ENCODE measurements around the gene FBXW5.

The FBXW5 gene

GRCh38 chr9:136985027-136985602 is 40.6 kb upstream of the FBXW5 start:
- DNase-seq (ENCODE audit: low read depth, low spot score), result no peak
- Histone ChIP-seq H3K9me3 (ENCODE audit: insufficient read depth, low read length) (no peaks in the 10 kb centered on the region), H3K27me3 (ENCODE audit: insufficient read depth, insufficient read length) (no peaks in the 10 kb centered on the region), H3K4me1 (ENCODE audit: insufficient read depth, insufficient read length) (peaks cover 34% of the 10 kb centered on the region), H3K4me3 (ENCODE audit: insufficient read length, low read depth) (no peak overlapping the region), H3K36me3 (ENCODE audit: insufficient read depth, insufficient read length, low read length) (no peaks in the 10 kb centered on the region), H3K9ac (ENCODE audit: insufficient read length, low read depth) (peak overlapping the region; percentile 42)
- TF ChIP-seq SUZ12 (IDR thresholded peaks at IDR 0.05; ENCODE audit: extremely low read depth, insufficient read depth, insufficient read length), result no peak
- no peak for TF ChIP-seq YY1 (IDR thresholded peaks at IDR 0.05; ENCODE audit: insufficient read depth, insufficient read length)
- TF ChIP-seq ZNF274 (IDR thresholded peaks at IDR 0.05; ENCODE audit: low read depth, low read length), result no peak

GRCh38 chr9:136984464-136985026 is 40.0 kb upstream of the FBXW5 start:
- Histone ChIP-seq H3K9ac (ENCODE audit: insufficient read length, low read depth) (no peak overlapping the region), H3K36me3 (ENCODE audit: insufficient read depth, insufficient read length, low read length) (no peaks in the 10 kb centered on the region), H3K27me3 (ENCODE audit: insufficient read depth, insufficient read length) (no peaks in the 10 kb centered on the region), H3K4me3 (ENCODE audit: insufficient read length, low read depth) (no peak overlapping the region), H3K4me1 (ENCODE audit: insufficient read depth, insufficient read length) (peaks cover 34% of the 10 kb centered on the region), H3K9me3 (ENCODE audit: insufficient read depth, low read length) (no peaks in the 10 kb centered on the region)
- no peak for TF ChIP-seq YY1 (IDR thresholded peaks at IDR 0.05; ENCODE audit: insufficient read depth, insufficient read length)
- TF ChIP-seq ZNF274 (IDR thresholded peaks at IDR 0.05; ENCODE audit: low read depth, low read length), result no peak
- no peak for TF ChIP-seq SUZ12 (IDR thresholded peaks at IDR 0.05; ENCODE audit: extremely low read depth, insufficient read depth, insufficient read length)
- no peak for DNase-seq (ENCODE audit: low read depth, low spot score)

- no peaks in the 10 kb centered on the region for H3K36me3 ChIP-seq (ENCODE audit: insufficient read depth, insufficient read length, low read length)
- H3K4me3 ChIP-seq (ENCODE audit: insufficient read length, low read depth), result no peak overlapping the region
- TF ChIP-seq YY1 (IDR thresholded peaks at IDR 0.05; ENCODE audit: insufficient read depth, insufficient read length), result no peak
- TF ChIP-seq ZNF274 (IDR thresholded peaks at IDR 0.05; ENCODE audit: low read depth, low read length), result no peak
- TF ChIP-seq SUZ12 (IDR thresholded peaks at IDR 0.05; ENCODE audit: extremely low read depth, insufficient read depth, insufficient read length), result no peak
- DNase-seq (ENCODE audit: low read depth, low spot score), result no peak
- no peaks in the 10 kb centered on the region for H3K27me3 ChIP-seq (ENCODE audit: insufficient read depth, insufficient read length)
- no peak overlapping the region for H3K9ac ChIP-seq (ENCODE audit: insufficient read length, low read depth)
- no peaks in the 10 kb centered on the region for H3K9me3 ChIP-seq (ENCODE audit: insufficient read depth, low read length)
- H3K4me1 ChIP-seq (ENCODE audit: insufficient read depth, insufficient read length), result peaks cover 40% of the 10 kb centered on the region
These were observed 39.2 kb upstream of the FBXW5 start for GRCh38 chr9:136983656-136984314.

- Histone ChIP-seq H3K4me3 (ENCODE audit: insufficient read length, low read depth) (no peak overlapping the region), H3K4me1 (ENCODE audit: insufficient read depth, insufficient read length) (peaks cover 41% of the 10 kb centered on the region), H3K9me3 (ENCODE audit: insufficient read depth, low read length) (no peaks in the 10 kb centered on the region), H3K36me3 (ENCODE audit: insufficient read depth, insufficient read length, low read length) (no peaks in the 10 kb centered on the region), H3K9ac (ENCODE audit: insufficient read length, low read depth) (no peak overlapping the region), H3K27me3 (ENCODE audit: insufficient read depth, insufficient read length) (no peaks in the 10 kb centered on the region)
- no peak for TF ChIP-seq ZNF274 (IDR thresholded peaks at IDR 0.05; ENCODE audit: low read depth, low read length)
- no peak for TF ChIP-seq SUZ12 (IDR thresholded peaks at IDR 0.05; ENCODE audit: extremely low read depth, insufficient read depth, insufficient read length)
- no peak for TF ChIP-seq YY1 (IDR thresholded peaks at IDR 0.05; ENCODE audit: insufficient read depth, insufficient read length)
- DNase-seq (ENCODE audit: low read depth, low spot score), result no peak
These were observed 38.6 kb upstream of the FBXW5 start for GRCh38 chr9:136983167-136983566.

GRCh38 chr9:136982232-136983051 is 37.9 kb upstream of the FBXW5 start, which contains the start of gene LCNL1:
Gene LCNL1, plus strand, starts transcription at chr9:136982993. Its CDS starts 594 bp downstream, at chr9:136983587.
- Histone ChIP-seq H3K4me3 (ENCODE audit: insufficient read length, low read depth) (no peak within 1 kb of the TSS), H3K4me1 (ENCODE audit: insufficient read depth, insufficient read length) (peaks cover 46% of the 10 kb centered on the region), H3K36me3 (ENCODE audit: insufficient read depth, insufficient read length, low read length) (no peaks in the 10 kb centered on the region), H3K9me3 (ENCODE audit: insufficient read depth, low read length) (no peaks in the 10 kb centered on the region), H3K27me3 (ENCODE audit: insufficient read depth, insufficient read length) (peaks cover 5% of the 10 kb centered on the region), H3K9ac (ENCODE audit: insufficient read length, low read depth) (peak within 1 kb of the TSS; percentile 32)
- TF ChIP-seq YY1 (IDR thresholded peaks at IDR 0.05; ENCODE audit: insufficient read depth, insufficient read length) (no peak), SUZ12 (IDR thresholded peaks at IDR 0.05; ENCODE audit: extremely low read depth, insufficient read depth, insufficient read length) (no peak), ZNF274 (IDR thresholded peaks at IDR 0.05; ENCODE audit: low read depth, low read length) (no peak)
- no peak for DNase-seq (ENCODE audit: low read depth, low spot score)

GRCh38 chr9:136981588-136982231 is 37.2 kb upstream of the FBXW5 start:
- no peak for TF ChIP-seq ZNF274 (IDR thresholded peaks at IDR 0.05; ENCODE audit: low read depth, low read length)
- no peak for TF ChIP-seq SUZ12 (IDR thresholded peaks at IDR 0.05; ENCODE audit: extremely low read depth, insufficient read depth, insufficient read length)
- no peak for TF ChIP-seq YY1 (IDR thresholded peaks at IDR 0.05; ENCODE audit: insufficient read depth, insufficient read length)
- no peak overlapping the region for H3K4me3 ChIP-seq (ENCODE audit: insufficient read length, low read depth)
- H3K9me3 ChIP-seq (ENCODE audit: insufficient read depth, low read length), result no peaks in the 10 kb centered on the region
- peaks cover 12% of the 10 kb centered on the region for H3K27me3 ChIP-seq (ENCODE audit: insufficient read depth, insufficient read length)
- no peaks in the 10 kb centered on the region for H3K36me3 ChIP-seq (ENCODE audit: insufficient read depth, insufficient read length, low read length)
- DNase-seq (ENCODE audit: low read depth, low spot score), result no peak
- peaks cover 49% of the 10 kb centered on the region for H3K4me1 ChIP-seq (ENCODE audit: insufficient read depth, insufficient read length)
- peak overlapping the region; percentile 17 for H3K9ac ChIP-seq (ENCODE audit: insufficient read length, low read depth)
